CD4-positive, alpha-beta T cell treated with Interleukin-4 for 1 hour (primary cell): Measurements from ENCODE around the gene ATRN.
"Not testable (repeated sequence)": the region's sequence is repeated elsewhere in the genome, so short reads cannot be mapped to it uniquely, and the experiment has no call there.

Experiments
- DNase-seq, 2 donors: peaks; one replicate each; pipeline ENCODE4 v3.0.0-alpha.2; 2020 to 2022

Gene ATRN

DNA sequence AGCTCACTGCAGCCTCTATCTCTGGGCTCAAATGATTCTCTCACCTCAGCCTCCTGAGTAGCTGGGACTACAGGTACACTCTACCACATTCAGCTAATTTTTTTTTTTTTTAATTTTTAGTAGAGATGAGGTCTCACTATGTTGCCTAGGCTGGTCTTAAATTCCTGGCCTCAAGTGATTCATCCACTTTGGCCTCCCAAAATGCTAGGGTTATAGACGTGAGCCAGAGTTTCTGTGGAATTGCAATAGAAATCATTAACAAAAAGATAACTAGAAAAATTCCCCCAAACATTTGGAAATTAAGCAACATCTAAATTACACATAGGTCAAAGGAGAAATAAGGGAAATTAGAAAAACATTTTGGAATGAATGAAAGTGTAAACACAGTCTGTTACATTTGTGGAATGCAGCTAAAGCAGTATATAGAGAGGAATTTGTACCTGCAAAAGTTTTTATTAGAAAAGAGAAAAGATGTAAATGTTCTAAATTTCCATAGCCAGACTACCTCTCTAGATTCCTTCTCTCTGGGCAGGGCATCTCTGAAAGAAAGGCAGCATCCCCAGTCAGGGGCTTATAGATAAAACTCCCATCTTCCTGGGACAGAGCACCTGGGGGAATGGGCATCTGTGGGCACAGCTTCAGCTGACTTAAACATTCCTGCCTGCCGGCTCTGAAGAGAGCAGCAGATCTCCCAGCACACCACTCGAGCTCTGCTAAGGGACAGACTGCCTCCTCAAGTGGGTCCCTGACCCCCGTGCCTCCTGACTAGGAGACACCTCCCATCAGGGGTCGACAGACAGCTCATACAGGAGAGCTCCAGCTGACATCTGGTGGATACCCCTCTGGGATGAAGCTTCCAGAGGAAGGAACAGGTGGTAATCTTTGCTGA, 51.3 kb downstream of the ATRN start:
- DNase-seq = no peak

DNA sequence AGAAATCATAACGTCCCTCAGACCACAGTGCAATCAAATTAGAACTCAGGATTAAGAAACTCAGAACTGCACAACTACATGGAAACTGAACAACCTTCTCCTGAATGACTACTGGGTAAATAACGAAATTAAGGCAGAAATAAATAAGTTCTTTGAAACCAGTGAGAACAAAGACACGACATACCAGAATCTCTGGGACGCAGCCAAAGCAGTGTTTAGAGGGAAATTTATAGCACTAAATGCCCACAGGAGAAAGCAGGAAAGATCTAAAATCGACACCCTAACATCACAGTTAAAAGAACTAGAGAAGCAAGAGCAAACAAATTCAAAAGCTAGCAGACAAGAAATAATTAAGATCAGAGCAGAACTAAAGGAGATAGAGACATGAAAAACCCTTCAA, 53.9 kb downstream of the ATRN start:
- DNase-seq = not testable (repeated sequence)

DNA sequence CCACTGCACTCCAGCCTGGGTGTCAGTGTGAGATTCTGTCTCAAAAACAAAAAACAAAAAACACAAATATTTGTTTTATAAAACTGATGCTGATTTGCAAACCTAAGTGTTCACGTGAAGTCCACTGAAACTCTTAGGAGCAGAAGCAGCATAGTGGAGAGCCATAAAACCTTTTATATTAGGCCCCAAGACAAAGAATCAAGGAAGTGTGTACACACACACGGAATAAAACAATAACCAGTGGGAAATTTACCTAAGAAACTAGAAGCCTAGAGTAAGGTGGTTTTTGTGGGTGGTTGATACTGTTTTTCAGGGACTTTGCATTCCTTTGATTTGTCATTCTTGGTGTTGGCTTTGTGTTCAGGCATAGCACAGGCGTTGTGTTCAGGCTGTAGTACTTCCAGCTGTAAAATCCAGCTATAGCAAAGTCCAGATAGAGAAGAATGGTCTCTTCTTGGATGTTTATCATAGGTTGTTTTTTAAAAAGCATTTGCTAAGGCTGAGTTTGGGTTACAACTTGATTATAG, 61.3 kb downstream of the ATRN start:
- DNase-seq = no peak

DNA sequence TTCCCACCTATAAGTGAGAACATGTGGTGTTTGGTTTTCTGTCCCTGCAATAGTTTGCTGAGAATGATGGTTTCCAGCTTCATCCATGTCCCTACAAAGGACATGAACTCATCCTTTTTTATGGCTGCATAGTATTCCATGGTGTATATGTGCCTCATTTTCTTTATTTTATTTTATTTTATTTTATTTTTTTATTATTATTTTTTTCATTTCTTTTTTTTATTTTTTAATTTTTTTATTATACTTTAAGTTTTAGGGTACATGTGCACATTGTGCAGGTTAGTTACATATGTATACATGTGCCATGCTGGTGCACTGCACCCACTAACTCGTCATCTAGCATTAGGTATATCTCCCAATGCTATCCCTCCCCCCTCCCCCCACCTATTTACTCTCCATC, 66.9 kb downstream of the ATRN start:
- not testable (repeated sequence) for DNase-seq

DNA sequence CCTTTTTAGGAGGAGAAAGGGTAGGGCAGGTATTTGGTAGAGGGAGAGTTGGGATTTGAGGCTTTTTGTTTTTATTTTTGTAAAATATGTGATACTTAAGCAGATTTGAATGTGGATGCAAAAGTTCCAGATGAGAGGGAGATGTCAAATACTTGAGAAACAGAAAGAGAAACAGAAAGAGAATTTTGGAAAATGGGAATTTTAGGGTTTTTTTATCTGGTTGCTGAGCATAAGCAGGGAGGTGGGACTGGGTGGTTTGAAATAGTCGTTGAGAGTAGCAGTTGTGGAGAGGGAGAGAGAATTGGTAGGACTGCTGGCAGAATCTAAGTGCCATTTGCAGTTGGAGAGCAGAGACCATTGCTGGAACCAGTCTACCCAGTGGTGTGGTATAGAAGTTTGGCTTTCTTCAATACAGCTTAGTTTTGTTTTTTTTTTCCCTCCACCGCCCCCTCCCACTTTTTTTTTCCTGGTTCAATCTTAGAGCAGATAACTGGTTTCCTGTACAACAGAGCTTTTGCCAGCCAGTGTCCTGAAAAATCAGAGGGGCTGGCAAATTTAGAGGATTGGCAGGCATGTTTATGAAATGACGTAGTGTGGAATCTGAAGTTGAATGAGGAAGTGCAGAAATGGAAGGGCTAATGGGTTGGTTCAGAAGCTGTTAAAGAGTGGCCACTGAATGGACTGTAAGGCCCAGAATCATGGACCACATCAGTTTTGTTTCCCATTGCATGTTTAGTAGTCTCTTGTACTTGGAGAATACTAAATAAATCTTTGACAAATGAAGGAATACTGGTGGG, 68.7 kb downstream of the ATRN start:
- DNase-seq = no peak

DNA sequence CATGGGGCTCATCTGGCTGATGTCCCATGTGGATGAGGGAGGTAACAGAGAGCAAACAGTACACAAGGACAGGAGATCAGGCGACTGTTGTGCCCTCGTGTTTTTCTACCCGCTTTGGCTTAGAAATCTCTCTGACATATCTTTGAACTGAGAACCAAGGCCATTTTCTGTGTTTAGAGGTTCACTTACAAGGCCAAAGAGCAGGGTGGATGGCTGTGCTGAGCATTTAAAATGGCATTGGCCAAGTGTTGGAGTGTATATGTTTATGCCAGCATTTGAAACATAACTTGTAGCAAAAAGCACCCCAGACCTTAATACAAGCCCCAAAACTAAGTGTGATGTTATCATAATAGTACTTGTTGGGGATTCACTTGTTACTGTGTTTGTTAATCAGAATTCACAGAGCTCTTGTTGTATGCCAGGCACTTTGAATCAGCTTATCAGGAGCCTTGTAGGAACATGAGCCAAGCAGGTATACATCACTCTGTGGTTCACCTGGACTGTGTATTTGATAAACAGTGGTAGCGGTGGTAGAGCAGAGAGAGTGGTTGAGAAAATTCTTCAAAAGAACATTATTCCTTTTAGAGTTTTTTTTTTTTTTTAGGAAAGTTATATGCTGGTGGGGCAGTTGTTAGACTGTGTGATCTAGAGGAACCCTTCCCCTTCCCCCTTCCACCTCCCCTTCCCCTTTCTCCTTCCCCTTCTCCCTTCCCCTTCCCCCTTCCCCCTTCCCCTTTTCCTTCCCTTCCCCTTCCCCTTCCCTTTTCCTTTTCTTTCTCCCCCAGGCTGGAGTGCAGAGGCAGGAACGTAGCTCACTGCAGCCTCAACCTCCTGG, 71.3 kb downstream of the ATRN start:
- DNase-seq = no peak

DNA sequence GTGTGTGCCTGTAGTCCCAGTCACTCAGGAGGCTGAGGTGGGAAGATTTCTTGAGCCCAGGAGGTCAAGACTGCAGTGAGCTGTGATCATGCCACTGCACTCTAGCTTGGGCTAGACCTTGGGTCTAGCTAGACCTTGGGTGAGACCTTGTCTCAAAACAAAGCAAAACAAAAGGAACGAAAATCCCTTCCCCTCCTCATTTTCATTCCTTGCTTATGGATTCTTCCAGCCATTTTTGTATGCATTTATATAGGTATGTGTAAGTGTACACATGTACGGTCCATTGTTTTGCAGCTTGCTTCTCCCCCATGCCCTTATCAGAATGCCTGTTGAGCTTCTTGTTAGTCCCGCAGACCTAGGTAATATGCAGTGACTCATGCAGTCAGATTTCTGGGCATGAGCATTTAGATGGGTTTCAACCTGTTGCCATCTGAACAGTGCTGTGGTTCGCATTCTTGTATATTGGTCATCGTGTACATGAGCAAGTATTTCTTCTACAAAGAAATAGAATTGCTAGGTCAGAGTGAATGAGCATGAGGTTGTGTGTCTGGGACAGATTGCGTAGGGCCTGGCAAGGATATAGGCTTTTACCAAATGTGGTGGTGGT, 73.2 kb downstream of the ATRN start:
- DNase-seq = no peak

DNA sequence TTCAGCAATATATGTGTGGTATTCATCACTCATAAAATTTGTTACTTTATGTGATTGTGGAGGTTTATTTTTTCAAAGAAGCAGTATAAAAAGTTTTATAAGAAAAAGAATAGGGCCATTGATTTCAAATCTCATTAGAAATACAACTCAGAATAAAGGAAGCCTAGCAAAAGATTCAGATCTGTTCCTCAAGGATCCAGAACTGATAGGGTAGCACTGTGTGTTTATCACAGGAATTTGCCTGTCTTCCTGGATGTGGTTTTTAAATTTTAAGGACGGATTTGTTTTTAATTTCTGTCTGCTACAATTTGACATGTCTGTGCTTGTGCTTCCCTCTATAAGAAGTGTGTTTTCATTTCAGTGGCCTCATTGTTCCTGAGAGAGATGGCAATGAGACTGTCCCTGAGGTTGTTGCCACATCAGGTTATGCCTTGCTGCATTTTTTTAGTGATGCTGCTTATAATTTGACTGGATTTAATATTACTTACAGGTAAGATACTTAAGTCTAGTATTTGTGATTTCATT, 74.6 kb downstream of the ATRN start:
- no peak for DNase-seq

DNA sequence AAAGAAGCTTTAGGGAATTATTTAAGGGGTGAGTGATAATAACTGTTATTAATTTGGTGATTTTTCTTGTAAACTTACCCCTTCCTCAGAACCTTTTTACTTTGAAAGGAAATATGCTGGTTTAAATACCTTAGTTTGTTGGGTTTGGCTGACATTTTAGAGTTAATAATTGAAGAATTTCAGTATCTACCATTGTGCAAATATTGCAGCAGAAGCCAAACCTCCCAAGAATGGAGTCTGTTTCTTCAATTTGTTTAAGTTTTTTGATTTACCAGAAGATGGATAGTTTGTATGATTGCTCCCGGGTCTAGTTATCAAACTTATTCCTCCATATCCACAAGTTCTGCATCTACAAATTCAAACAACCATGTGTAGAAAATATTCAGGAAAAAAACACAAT, 77.1 kb downstream of the ATRN start:
- DNase-seq = no peak

DNA sequence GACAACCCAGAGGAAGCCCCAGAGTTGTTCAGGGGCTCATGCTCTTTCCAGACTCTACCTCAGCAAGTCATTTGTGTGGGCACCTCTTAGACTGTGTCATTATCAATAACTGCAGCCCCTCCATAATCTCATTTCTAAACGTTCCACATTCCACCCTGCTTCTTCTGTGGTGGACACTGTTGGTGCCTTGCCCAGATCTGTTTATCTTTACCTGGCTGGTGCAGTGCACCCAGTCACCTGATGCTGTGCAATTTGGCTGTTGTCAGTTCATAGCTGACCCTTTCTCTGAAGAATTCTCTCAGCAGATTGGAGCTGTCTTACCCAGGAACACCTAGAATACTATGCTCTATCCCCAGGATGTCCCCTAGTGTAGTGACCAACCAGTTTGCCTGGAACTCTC, 80.0 kb downstream of the ATRN start:
- no peak for DNase-seq

DNA sequence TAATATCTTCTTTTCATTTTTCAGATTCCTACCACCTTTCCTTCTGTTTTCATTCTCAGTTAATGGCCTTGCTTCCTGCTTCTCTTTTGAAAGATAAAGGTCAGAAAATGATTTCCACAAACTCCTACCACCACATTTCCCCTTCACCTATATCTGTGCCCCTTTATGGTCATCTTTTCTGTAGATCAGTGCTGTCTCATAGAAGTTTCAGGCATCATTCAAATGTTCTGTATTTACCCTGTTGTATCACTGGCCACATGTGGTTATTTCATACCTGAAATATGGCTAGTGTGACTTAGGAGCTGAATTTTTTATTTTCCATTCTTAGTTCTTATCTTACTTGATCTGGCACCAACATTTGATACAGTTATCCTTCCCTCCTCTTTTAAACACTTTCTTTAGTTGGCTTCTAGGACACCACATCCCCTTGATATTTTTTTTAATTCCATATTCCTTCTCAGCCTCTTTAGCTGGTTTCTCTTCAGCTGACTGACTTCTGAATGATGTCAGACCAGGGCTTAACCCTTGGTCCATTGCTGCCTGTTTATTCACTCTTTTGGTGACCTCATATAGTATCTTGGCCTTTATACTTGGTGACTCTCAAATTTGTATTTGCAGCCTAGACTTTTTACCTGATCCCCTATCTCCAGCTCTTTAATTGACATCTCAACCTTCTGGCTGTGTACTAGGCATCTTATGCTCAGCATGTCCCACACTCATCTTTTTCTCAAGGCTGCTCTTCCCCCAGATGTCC, 81.0 kb downstream of the ATRN start:
- DNase-seq = no peak

DNA sequence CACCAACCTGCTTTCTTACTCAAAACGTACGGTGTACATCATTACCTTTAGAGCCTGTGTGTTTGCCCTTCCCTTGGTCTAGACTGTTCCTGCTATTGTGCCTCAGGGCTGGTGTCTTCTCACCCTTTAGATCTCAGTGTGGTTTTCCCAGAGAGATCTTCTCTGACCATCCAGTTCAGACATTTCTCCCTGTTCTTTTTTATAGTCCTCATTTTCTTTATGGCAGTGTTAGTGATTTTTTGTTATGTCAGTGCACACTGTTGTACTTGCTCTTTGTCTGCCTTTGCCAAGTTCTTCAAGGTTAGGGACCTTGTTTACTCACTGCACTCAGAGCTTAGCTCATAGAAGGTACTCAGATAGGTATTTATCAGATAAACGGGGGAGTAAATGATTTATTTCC, 82.8 kb downstream of the ATRN start:
- no peak for DNase-seq

DNA sequence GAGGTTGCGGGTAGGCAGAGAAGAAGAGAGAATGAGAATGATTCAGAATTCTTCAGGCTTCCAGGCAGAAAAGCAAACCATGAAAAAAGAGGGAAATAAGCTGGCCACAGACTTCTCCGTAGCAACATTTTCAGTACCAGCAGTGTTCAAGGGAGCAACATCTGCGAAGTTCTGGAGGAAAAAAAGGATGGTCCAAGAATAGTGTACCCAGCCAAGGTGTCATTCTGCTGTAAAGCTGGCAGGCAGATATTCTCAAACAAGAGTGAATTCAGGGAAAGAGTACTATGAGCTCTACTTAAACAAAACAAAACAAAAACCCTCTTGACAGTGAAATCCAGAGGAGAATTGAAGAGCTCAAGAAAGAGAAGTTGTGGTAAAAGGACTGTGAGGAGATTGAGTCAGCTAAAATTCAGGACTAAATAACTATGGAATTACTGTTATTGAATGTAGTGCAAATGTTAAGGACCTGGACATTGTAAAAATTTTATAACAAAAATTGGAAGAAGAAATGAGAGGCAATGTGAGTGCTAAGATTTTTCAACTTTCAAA, 86.5 kb downstream of the ATRN start:
- no peak for DNase-seq

DNA sequence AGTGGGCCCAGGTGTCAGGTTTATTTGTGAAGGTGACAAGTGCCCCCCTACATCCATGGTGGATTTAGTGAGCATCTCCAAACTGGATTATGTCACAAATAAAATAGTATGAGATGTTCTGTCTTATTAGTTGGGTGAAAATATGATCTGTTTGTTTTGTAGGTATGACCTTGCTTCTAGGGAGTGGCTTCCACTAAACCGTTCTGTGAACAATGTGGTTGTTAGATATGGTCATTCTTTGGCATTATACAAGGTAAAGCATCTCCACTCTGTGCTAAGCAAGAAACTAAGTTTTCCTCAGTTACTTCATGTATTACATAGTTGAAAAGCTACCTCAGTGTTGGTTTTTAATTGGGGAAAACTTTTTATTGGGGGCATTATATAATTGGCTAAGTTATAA, 88.4 kb downstream of the ATRN start:
- no peak for DNase-seq

DNA sequence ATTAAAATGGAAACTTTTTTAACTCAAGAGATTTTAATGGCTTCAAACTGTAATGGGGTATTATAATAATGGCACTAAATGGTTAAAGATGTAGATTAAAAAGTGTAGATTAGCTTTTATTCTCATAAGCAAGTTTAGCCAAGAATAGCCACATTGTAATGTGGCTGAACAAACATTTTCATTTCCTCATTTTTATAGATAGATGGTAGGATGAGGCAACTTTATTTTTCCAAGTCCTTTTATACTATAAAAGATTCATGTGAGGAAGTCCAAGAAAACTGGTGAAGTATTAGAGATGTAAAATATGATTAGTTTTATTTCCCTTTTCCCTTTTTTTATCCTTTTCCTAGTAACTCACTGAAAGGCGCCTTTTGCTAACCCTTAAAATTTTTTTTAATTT, 88.8 kb downstream of the ATRN start:
- no peak for DNase-seq

DNA sequence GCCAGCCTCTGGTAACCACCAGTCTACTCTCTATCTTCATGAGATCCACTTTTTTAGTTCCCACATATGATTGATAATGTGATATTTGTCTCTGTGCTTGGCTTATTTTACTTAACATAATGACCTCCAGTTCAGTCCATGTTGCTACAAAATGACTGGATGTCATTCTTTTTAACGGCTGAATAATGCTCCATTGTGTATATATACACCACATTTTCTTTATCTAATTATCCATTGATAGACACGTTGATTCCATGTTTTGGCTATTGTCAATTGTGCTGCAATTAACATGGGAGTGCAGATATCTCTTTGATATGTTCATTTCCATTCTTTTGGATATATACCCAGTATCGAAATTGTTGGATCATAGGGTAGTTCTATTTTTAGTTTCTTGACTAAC, 89.3 kb downstream of the ATRN start:
- DNase-seq = no peak

DNA sequence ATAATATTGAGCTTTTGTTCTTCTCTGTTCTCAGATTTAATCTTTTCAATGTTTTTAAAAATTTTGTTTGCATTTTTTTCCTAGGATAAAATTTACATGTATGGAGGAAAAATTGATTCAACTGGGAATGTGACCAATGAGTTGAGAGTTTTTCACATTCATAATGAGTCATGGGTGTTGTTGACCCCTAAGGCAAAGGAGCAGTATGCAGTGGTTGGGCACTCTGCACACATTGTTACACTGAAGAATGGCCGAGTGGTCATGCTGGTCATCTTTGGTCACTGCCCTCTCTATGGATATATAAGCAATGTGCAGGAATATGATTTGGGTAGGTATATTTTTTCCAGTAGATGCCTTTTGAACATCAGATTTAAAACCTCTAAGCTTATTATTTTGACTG, 89.8 kb downstream of the ATRN start:
- no peak for DNase-seq

DNA sequence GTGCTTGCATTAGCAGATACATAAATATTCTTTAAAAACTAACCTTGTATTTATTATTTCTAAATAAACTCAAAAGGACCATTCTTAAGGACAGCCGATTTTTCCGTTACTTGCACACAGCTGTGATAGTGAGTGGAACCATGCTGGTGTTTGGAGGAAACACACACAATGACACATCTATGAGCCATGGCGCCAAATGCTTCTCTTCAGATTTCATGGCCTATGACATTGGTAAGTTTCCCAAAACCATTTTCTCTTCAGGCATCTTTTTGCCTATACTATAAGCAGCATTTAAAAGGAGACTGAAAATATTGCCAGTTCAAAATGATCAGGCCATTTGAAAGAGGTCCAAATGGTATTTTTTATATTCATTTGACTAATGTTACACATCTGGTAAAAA, 92.3 kb downstream of the ATRN start:
- no peak for DNase-seq

DNA sequence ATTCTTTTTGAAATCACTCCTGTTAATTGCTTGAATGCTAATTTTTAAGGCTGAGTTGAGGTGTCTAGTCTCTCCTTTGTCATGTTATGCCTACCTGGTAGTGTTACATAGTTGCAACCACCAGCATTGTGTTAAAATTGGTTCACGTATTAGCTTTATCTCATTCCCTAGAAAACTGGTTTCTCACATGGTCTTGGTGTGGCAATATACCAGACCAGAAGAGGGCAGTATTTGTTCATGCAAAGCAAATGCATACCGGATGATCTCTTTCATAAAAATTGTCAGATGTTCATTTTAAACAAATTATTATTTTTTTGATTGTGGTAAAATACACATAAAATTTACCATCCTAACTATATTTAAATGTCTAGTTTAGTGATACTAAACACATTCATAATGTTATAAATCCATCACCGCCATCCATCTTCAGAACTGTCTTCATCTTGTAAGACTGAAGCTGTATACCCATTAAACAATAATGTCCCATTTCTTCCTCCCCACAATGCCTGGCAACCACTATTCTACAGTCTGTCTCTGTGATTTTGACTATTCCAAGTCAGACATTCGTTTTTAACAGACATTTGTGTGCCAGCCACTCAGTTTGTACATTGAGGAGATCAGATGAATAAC, 92.8 kb downstream of the ATRN start:
- peak in 1 of 2 donors; percentile 49 for DNase-seq

DNA sequence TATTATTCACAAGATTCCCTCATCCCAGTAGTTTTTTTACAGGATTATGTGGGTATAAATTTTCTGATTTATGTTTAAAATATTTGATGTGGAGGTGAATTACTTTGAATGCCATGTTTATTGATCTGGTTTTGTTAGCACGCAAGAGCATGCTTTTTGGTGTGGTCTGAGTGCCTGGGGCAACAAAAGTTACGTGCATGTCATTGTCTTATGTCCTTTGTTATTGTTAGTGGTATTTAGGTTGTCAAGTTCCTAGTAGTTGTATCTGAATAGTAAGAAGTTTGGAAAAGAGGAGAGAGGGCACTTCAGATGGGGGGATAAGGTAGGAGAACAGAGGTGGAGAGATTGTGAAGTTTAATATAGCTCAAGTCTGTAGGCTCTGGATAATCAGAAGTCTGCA, 95.0 kb downstream of the ATRN start:
- no peak for DNase-seq

DNA sequence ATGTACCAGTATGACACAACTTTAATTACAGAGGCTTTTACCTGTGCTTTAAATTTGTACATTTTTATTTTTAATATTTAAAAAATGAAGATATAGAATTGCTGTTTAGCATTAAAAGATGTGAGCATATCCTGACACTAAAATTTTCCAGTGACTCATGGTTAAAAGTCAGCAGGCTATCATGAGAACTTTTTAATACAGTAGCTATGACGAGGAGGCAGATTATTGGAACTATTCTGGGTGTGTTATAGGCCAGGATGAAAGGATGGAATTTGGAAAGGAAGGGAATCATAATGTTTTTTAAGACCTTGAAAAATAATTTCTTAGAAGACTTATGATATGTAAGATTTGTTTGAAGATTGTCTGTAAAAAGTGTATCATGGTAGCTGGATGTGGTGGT, 101.3 kb downstream of the ATRN start:
- DNase-seq = no peak
